Measurements from ENCODE around the gene KLF1. TPM values are rescaled to one million over a fixed set of nuclear protein-coding genes. Genes with fewer than 3 reads are reported as not detected.

KLF1 gene
- total and polyA plus RNA-seq, 2 of the 13 experiments (the other 11 are each of a cell fraction or from before 2014, with no cell fraction given): not detected

DNA sequence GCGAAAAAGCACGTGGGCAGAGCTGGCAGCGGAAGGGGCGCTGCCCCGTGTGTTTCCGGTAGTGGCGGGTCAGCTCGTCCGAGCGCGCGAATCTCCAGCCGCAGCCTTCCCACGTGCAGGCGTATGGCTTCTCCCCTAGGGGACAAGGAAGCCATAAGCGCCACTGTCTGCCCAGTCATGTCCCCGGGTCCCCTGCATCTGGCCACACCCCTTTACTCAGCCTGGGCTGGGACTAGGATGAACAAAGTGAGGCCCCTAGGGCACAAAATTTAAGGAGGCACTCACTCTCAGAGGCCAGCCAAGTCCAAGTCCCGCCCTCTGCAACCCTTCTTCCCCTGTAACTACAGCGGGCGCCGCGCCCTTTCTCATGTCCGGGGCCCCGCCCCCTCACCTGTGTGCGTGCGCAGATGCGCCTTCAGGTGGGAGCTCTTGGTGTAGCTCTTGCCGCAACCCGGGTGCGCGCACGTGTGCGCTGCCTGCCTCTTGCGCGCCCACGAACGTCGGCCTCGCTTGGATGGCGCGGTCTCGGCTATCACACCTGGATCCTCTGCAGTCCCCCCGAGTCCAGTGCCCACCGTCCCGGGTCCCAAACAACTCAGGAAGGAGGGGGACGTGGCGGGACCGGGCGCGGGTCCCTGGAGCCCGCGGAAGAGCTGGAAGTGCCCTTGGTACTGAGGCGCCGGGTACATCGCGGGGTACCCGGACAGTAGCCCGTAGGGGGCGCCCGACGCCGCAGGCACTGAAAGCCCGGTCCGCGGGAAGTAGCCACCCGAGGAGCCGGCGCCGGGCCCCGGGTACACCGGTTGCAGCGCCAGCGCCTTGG is 1.9 kb downstream of the KLF1 start (continued):
- TF ChIP-seq NFKB2 (CRISPR knock-in tag; IDR thresholded peaks at IDR 0.05; ENCODE audit: borderline replicate concordance) (0 out of 2 replicates have a peak, but pooled peaks have one; percentile 41), HES4 (CRISPR knock-in tag; IDR thresholded peaks at IDR 0.05; ENCODE audit: borderline replicate concordance) (no peak), NCOA1 (CRISPR knock-in tag; IDR thresholded peaks at IDR 0.05) (no peak), ZNF709 (CRISPR knock-in tag; IDR thresholded peaks at IDR 0.05) (no peak), ZFX (CRISPR knock-in tag; IDR thresholded peaks at IDR 0.05; ENCODE audit: low read depth) (no peak; the same call in 1 of the 2 replicates), ZNF234 (CRISPR knock-in tag; conservative IDR thresholded peaks at IDR 0.05) (no peak), ZSCAN31 (CRISPR knock-in tag; IDR thresholded peaks at IDR 0.05; ENCODE audit: low read depth) (no peak), ZNF431 (CRISPR knock-in tag; IDR thresholded peaks at IDR 0.05; ENCODE audit: borderline replicate concordance, low read depth) (no peak), ZNF619 (CRISPR knock-in tag; IDR thresholded peaks at IDR 0.05) (no peak), ZNF317 (CRISPR knock-in tag; IDR thresholded peaks at IDR 0.05) (no peak), CCAR2 (optimal IDR thresholded peaks at IDR 0.05; ENCODE audit: low read depth, low read length) (no peak), ZKSCAN1 (IDR thresholded peaks at IDR 0.05; ENCODE audit: low read length) (no peak), NR2F2 (IDR thresholded peaks at IDR 0.05; ENCODE audit: borderline replicate concordance, low read depth) (no peak), ZNF280D (CRISPR knock-in tag; IDR thresholded peaks at IDR 0.05) (0 out of 2 replicates have a peak, but pooled peaks have one; percentile 16), IKZF4 (CRISPR knock-in tag; IDR thresholded peaks at IDR 0.05; ENCODE audit: borderline replicate concordance, low read depth, not compliant biosample characterization) (no peak), HMGA1 (CRISPR knock-in tag; conservative IDR thresholded peaks at IDR 0.05) (no peak), ZSCAN9 (CRISPR knock-in tag; IDR thresholded peaks at IDR 0.05; ENCODE audit: borderline replicate concordance) (no peak), EEA1 (CRISPR knock-in tag; IDR thresholded peaks at IDR 0.05; ENCODE audit: borderline replicate concordance) (no peak)
- TF ChIP-seq, protein P1, sequence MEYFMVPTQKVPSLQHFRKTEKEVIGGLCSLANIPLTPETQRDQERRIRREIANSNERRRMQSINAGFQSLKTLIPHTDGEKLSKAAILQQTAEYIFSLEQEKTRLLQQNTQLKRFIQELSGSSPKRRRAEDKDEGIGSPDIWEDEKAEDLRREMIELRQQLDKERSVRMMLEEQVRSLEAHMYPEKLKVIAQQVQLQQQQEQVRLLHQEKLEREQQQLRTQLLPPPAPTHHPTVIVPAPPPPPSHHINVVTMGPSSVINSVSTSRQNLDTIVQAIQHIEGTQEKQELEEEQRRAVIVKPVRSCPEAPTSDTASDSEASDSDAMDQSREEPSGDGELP (IDR thresholded peaks at IDR 0.05; ENCODE audit: borderline replicate concordance, low read depth): no peak
- TF ChIP-seq, protein P2, sequence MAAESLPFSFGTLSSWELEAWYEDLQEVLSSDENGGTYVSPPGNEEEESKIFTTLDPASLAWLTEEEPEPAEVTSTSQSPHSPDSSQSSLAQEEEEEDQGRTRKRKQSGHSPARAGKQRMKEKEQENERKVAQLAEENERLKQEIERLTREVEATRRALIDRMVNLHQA (CRISPR knock-in tag; IDR thresholded peaks at IDR 0.05): no peak
- TF ChIP-seq, protein P3, sequence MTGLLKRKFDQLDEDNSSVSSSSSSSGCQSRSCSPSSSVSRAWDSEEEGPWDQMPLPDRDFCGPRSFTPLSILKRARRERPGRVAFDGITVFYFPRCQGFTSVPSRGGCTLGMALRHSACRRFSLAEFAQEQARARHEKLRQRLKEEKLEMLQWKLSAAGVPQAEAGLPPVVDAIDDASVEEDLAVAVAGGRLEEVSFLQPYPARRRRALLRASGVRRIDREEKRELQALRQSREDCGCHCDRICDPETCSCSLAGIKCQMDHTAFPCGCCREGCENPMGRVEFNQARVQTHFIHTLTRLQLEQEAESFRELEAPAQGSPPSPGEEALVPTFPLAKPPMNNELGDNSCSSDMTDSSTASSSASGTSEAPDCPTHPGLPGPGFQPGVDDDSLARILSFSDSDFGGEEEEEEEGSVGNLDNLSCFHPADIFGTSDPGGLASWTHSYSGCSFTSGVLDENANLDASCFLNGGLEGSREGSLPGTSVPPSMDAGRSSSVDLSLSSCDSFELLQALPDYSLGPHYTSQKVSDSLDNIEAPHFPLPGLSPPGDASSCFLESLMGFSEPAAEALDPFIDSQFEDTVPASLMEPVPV (CRISPR knock-in tag; IDR thresholded peaks at IDR 0.05): no peak; the same call in 1 of the 2 replicates
